Activated naive CD4-positive, alpha-beta T cell treated with anti-CD3 and anti-CD28 coated beads for 36 hours (primary cell): Measurements from ENCODE around the gene AASDHPPT. TPM values are rescaled to one million over a fixed set of nuclear protein-coding genes. Genes with fewer than 3 reads are reported as not detected.

Experiments used
- CTCF ChIA-PET: fragments of 350-600 bp; sonication (Branson Sonifier 250); formaldehyde crosslinking; loops from one replicate; lab custom pipeline; 2021; ENCODE audit warnings: antibody characterized with exemption; lab: Charles Lee
- DNase-seq: peaks from one replicate; pipeline ENCODE4 v3.0.0-alpha.2; 2020
- H3K27ac Mint-ChIP-seq: one replicate; pipeline ENCODE4 v1.8.0; 2021; ENCODE audit warnings: mild to moderate bottlenecking, mixed read lengths
- H3K27me3 Mint-ChIP-seq: one replicate; pipeline ENCODE4 v1.8.0; 2021; ENCODE audit warnings: low read depth, mixed read lengths
- H3K36me3 Mint-ChIP-seq: one replicate; pipeline ENCODE4 v1.8.0; 2021; ENCODE audit warnings: low read depth, mixed read lengths
- H3K4me1 Mint-ChIP-seq: one replicate; pipeline ENCODE4 v1.8.0; 2021; ENCODE audit warnings: low read depth, mixed read lengths
- H3K4me3 Mint-ChIP-seq: one replicate; pipeline ENCODE4 v1.8.0; 2021; ENCODE audit warnings: mild to moderate bottlenecking, moderate library complexity, mixed read lengths
- H3K9me3 Mint-ChIP-seq: one replicate; pipeline ENCODE4 v1.8.0; 2021; ENCODE audit warnings: mixed read lengths
- intact Hi-C: fragments of 100-400 bp; cut with micrococcal nuclease; formaldehyde crosslinking; loops from one replicate; pipeline ENCODE4 v1.15.1; 2023
- total RNA-seq, 2 experiments: library from RNA; stranded (reverse); gene quantifications; one replicate each; pipeline ENCODE4 v1.2.3, GENCODE V29; 2021

AASDHPPT gene
- total RNA-seq, 2 experiments from 2014 or later = 36.2 to 37.1 TPM

DNA sequence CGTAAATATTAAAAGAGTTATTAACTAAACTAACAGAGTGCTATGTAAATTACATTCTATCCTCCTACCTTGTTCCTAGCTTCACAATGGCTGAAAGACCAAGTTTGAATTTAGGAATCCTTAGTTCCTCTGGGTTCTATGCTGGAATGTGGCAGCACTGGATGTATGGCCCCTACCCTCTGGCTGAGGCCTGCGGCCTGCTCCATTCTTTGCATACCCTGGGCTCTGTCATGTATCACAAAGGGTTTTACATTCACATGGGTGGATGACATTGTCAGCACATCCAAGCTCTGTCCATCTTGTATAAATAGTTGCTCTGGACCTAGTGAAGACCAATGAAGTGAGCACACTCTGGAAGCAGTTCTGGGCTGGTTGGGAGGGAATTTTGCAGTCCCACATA lies 54.5 kb downstream of the AASDHPPT start:
- no peaks in the 10 kb centered on the region for H3K9me3 Mint-ChIP-seq
- H3K4me1 Mint-ChIP-seq = no peaks in the 10 kb centered on the region
- no peaks in the 10 kb centered on the region for H3K36me3 Mint-ChIP-seq
- no peak for DNase-seq
- intact Hi-C loops = no loop called here
- no peak overlapping the region for H3K4me3 Mint-ChIP-seq
- no peak overlapping the region for H3K27ac Mint-ChIP-seq
- peaks cover 35% of the 10 kb centered on the region for H3K27me3 Mint-ChIP-seq
- CTCF ChIA-PET = no interaction called here

DNA sequence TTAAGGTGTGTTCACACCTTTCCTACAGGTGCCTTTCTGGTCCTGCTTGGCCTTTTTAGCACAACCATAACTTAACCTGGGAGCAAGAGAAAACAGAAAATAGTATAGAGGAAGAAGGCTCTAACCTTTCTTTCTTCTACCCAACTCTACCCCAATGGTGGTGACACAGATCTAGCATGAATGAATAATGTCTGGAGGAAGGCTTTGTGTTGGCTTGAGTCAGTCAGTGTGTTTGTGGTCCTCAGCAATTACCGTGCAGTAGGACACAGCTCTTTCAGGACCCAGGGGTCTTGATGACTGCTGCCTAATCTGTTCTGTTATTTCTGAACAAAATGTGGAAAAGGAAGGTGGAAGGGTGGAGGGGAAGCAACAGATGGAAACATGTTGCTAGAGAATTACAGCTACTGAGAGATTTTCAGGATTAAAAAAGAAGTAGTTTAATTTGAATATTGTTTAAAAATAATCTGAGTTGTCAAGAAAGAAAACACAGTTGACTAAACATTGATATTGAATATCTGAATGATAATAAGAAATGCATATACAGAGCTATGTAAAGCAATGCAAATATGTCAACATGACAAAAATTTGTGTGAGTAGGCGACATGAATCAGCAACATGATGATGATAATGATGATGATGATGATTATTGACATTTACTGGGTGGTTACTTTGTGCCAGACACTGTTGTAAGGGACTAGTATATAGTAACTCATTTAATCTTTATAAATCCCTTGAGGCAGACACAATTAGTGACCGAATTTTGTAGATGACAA lies 55.3 kb downstream of the AASDHPPT start:
- intact Hi-C loops = loop anchor here (1.0 kb wide), 1 partner anchor 44 kb away; no protein-coding TSS in a partner anchor

DNA sequence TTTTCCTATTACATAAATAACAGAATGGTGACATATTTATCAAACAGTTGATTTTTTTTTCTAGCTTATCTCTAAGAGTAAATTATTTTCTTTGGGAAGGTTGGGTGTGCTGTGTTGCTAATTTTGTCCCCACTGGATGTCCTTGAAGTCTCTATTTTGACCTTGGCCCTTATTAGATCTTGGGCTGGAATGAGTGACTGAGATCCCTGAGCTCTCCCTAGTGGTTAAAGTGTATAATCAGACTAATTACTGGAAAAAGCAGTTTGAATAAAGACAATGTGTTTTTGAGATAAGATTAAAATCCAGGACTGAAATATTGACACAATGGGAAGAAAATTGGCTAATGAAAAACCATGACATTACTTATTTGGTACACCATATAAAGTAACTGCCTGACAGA lies 56.1 kb downstream of the AASDHPPT start:
- H3K9me3 Mint-ChIP-seq = peaks cover 5% of the 10 kb centered on the region
- H3K36me3 Mint-ChIP-seq = no peaks in the 10 kb centered on the region
- intact Hi-C loops = loop anchor here (1.0 kb wide), 1 partner anchor 45 kb away; no protein-coding TSS in a partner anchor
- H3K27ac Mint-ChIP-seq = no peak overlapping the region
- no peak for DNase-seq
- no peak overlapping the region for H3K4me3 Mint-ChIP-seq
- H3K27me3 Mint-ChIP-seq = peaks cover 34% of the 10 kb centered on the region
- H3K4me1 Mint-ChIP-seq = no peaks in the 10 kb centered on the region
- CTCF ChIA-PET = interaction anchor here (0.6 to 1.9 kb wide), 2 partner anchors 47 to 61 kb away, joined by 3 to 8 read pairs; no protein-coding TSS in a partner anchor

More for the DNA sequence above, 55.3 kb downstream of the AASDHPPT start:
- Mint-ChIP-seq H3K9me3 (no peaks in the 10 kb centered on the region), H3K27ac (no peak overlapping the region), H3K4me3 (no peak overlapping the region), H3K36me3 (no peaks in the 10 kb centered on the region), H3K27me3 (peaks cover 36% of the 10 kb centered on the region), H3K4me1 (no peaks in the 10 kb centered on the region)
- DNase-seq = no peak
- CTCF ChIA-PET = interaction anchor here (0.6 to 1.9 kb wide), 2 partner anchors 46 to 61 kb away, joined by 3 to 8 read pairs; no protein-coding TSS in a partner anchor

DNA sequence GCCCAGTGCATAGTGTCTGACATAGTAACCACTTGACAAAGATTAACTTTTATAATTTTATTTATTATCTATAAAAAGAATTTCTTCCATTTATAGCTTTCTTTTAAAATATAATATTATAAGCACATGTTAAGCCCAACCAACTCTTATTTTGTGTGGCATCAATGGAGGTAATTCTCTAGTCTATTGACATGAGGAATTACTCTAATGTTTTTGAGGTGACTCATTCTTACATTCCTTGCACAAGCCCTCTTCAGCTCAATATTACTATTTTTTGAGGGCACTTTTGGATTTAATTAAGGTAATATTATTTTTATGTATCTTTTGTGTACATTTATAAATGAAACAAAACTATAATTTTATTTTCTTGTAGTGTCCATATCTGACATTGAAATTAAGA lies 59.6 kb downstream of the AASDHPPT start:
- intact Hi-C loops = no loop called here
- H3K27me3 Mint-ChIP-seq = peaks cover 29% of the 10 kb centered on the region
- DNase-seq = no peak
- CTCF ChIA-PET = interaction anchor here (1.6 kb wide), 1 partner anchor 27 kb away, joined by 5 read pairs; no protein-coding TSS in a partner anchor
- no peak overlapping the region for H3K27ac Mint-ChIP-seq
- no peaks in the 10 kb centered on the region for H3K36me3 Mint-ChIP-seq
- peaks cover 5% of the 10 kb centered on the region for H3K9me3 Mint-ChIP-seq
- H3K4me1 Mint-ChIP-seq = no peaks in the 10 kb centered on the region
- no peak overlapping the region for H3K4me3 Mint-ChIP-seq

DNA sequence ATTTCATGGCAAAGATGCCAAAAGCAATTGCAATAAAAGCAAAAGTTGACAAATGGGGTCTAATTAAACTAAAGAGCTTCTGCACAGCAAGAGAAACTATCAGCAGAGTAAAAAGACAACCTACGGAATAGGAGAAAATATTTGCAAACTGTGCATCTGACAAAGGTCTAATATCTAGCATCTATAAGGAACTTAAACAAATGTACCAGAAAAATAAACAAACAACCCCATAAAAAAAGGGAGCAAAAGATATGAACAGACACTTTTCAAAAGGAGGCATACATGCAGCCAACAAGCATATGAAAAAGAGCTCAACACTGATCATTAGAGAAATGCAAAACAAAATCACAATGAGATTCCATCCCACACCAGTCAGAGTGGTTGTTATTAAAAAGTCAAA lies 60.3 kb downstream of the AASDHPPT start:
- peaks cover 5% of the 10 kb centered on the region for H3K9me3 Mint-ChIP-seq
- H3K27me3 Mint-ChIP-seq = peaks cover 34% of the 10 kb centered on the region
- DNase-seq = no peak
- no peak overlapping the region for H3K27ac Mint-ChIP-seq
- intact Hi-C loops = no loop called here
- no peaks in the 10 kb centered on the region for H3K36me3 Mint-ChIP-seq
- CTCF ChIA-PET = interaction anchor here (0.7 to 1.6 kb wide), 3 partner anchors 26 to 176 kb away, joined by 3 to 5 read pairs (median 3); no protein-coding TSS in a partner anchor
- H3K4me3 Mint-ChIP-seq = no peak overlapping the region
- H3K4me1 Mint-ChIP-seq = no peaks in the 10 kb centered on the region

Other genes starting within 250 kb of the AASDHPPT start
- 10 to 100 TPM; 11.5 to 12.0 TPM for gene MSANTD4, start 55.4 kb upstream of the AASDHPPT start, total RNA-seq
- 1 to 10 TPM; 6.6 to 7.9 TPM for gene KBTBD3, start 315 bp upstream of the AASDHPPT start, total RNA-seq